ENCODE results near the gene CBY3. TPM values are rescaled to one million over a fixed set of nuclear protein-coding genes. Genes with fewer than 3 reads are reported as not detected.

The CBY3 gene
- total and polyA plus RNA-seq, 2 of the 13 experiments (the other 11 are each of a cell fraction or from before 2014, with no cell fraction given): not detected

GRCh38 chr5:179680014-179680779, 637 bp downstream of the CBY3 start (continued):
- peak; percentile 79; the same call in 1 of the 2 replicates for TF ChIP-seq HIC2 (CRISPR knock-in tag; IDR thresholded peaks at IDR 0.05; ENCODE audit: low read depth)
- peak; percentile 51; the same call in 1 of the 2 replicates for TF ChIP-seq SIX1 (CRISPR knock-in tag; IDR thresholded peaks at IDR 0.05; ENCODE audit: borderline replicate concordance)
- TF ChIP-seq PAWR (CRISPR knock-in tag; IDR thresholded peaks at IDR 0.05; ENCODE audit: borderline replicate concordance): no peak
- TF ChIP-seq ADNP (CRISPR knock-in tag; IDR thresholded peaks at IDR 0.05): peak; percentile 93; the same call in 1 of the 2 replicates
- TF ChIP-seq KDM5B (CRISPR knock-in tag; IDR thresholded peaks at IDR 0.05; ENCODE audit: borderline replicate concordance): 0 out of 2 replicates have a peak, but pooled peaks have one; percentile 40
- TF ChIP-seq ZXDC (CRISPR knock-in tag; IDR thresholded peaks at IDR 0.05): no peak
- no peak for TF ChIP-seq THAP9 (CRISPR knock-in tag; IDR thresholded peaks at IDR 0.05; ENCODE audit: borderline replicate concordance)
- TF ChIP-seq UBTF (CRISPR knock-in tag; IDR thresholded peaks at IDR 0.05): no peak
- no peak for TF ChIP-seq AFF4 (CRISPR knock-in tag; IDR thresholded peaks at IDR 0.05)

Measured in HepG2 (cell line).